ENCODE results near the gene CAMK4. TPM values are rescaled to one million over a fixed set of nuclear protein-coding genes. Genes with fewer than 3 reads are reported as not detected.

Gene CAMK4
- total RNA-seq, 1 donor from 2014 or later = 34.5 TPM

GRCh38 chr5:111384220-111384619, 160.0 kb downstream of the CAMK4 start:
- Mint-ChIP-seq H3K4me3 (ENCODE audit: unreplicated experiment) (no peak overlapping the region), H3K4me1 (ENCODE audit: unreplicated experiment) (peaks cover 4% of the 10 kb centered on the region), H3K36me3 (ENCODE audit: low read depth, unreplicated experiment) (no peaks in the 10 kb centered on the region), H3K27ac (ENCODE audit: unreplicated experiment) (no peak overlapping the region), H3K9me3 (ENCODE audit: unreplicated experiment) (no peaks in the 10 kb centered on the region), H3K27me3 (ENCODE audit: unreplicated experiment) (no peaks in the 10 kb centered on the region)
- DNase-seq (ENCODE audit: low spot score) = no peak
- no peak for TF ChIP-seq CTCF (IDR thresholded peaks at IDR 0.05; ENCODE audit: unreplicated experiment)

- H3K36me3 Mint-ChIP-seq (ENCODE audit: low read depth, unreplicated experiment) = no peaks in the 10 kb centered on the region
- no peaks in the 10 kb centered on the region for H3K27me3 Mint-ChIP-seq (ENCODE audit: unreplicated experiment)
- peaks cover 4% of the 10 kb centered on the region for H3K4me1 Mint-ChIP-seq (ENCODE audit: unreplicated experiment)
- H3K4me3 Mint-ChIP-seq (ENCODE audit: unreplicated experiment) = no peak overlapping the region
- no peaks in the 10 kb centered on the region for H3K9me3 Mint-ChIP-seq (ENCODE audit: unreplicated experiment)
- DNase-seq (ENCODE audit: low spot score) = no peak
- H3K27ac Mint-ChIP-seq (ENCODE audit: unreplicated experiment) = no peak overlapping the region
- TF ChIP-seq CTCF (IDR thresholded peaks at IDR 0.05; ENCODE audit: unreplicated experiment) = no peak
Observed at GRCh38 chr5:111385051-111385450, 160.9 kb downstream of the CAMK4 start.

DNA sequence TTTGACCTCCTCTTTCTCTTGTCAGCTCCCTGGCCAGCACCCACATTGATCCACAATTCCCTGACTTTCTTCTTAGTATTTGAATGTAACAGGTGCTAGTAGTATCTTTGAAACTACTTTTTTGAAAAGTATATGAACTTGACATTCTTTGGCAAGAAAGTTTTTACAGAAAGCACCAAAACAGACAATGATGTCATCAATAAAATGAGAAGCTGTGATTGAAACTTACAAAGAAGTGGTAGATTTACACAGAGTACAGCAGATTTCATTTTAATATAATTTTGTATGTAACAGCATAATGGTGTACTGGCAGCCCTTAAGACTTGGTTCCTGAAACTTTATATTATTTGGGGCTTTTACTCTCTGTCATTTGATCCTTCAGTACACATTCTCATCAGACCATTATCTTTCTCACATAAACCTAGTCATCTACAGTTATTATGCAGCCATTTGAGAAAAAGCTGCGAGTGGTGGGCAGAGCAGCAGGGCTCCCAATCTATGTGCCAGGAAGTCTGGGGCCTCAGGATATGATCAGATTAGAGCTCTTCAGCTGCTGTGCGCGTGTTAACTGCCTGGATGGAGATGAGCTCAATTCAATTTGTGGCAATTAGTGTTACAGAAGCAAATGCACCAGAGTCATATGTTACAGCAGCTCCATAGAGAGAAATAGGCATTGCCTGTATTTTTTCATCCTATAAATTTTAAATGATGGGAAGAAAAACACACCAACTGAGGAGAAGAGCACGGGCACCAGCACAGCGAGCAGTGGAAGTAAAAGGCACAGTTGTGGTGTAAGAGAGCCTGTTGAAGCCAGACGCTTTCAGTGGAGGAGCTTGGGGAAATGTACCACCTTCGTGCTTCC, 162.0 kb downstream of the CAMK4 start:
- TF ChIP-seq CTCF (IDR thresholded peaks at IDR 0.05; ENCODE audit: unreplicated experiment) = no peak
- no peaks in the 10 kb centered on the region for H3K27me3 Mint-ChIP-seq (ENCODE audit: unreplicated experiment)
- H3K27ac Mint-ChIP-seq (ENCODE audit: unreplicated experiment) = no peak overlapping the region
- H3K36me3 Mint-ChIP-seq (ENCODE audit: low read depth, unreplicated experiment) = no peaks in the 10 kb centered on the region
- peaks cover 4% of the 10 kb centered on the region for H3K4me1 Mint-ChIP-seq (ENCODE audit: unreplicated experiment)
- no peak overlapping the region for H3K4me3 Mint-ChIP-seq (ENCODE audit: unreplicated experiment)
- H3K9me3 Mint-ChIP-seq (ENCODE audit: unreplicated experiment) = no peaks in the 10 kb centered on the region
- DNase-seq (ENCODE audit: low spot score) = no peak

GRCh38 chr5:111386832-111387162, 162.6 kb downstream of the CAMK4 start:
- Mint-ChIP-seq H3K4me1 (ENCODE audit: unreplicated experiment) (peaks cover 4% of the 10 kb centered on the region), H3K4me3 (ENCODE audit: unreplicated experiment) (no peak overlapping the region), H3K27ac (ENCODE audit: unreplicated experiment) (no peak overlapping the region), H3K27me3 (ENCODE audit: unreplicated experiment) (no peaks in the 10 kb centered on the region), H3K36me3 (ENCODE audit: low read depth, unreplicated experiment) (no peaks in the 10 kb centered on the region), H3K9me3 (ENCODE audit: unreplicated experiment) (no peaks in the 10 kb centered on the region)
- no peak for TF ChIP-seq CTCF (IDR thresholded peaks at IDR 0.05; ENCODE audit: unreplicated experiment)
- DNase-seq (ENCODE audit: low spot score) = no peak

DNA sequence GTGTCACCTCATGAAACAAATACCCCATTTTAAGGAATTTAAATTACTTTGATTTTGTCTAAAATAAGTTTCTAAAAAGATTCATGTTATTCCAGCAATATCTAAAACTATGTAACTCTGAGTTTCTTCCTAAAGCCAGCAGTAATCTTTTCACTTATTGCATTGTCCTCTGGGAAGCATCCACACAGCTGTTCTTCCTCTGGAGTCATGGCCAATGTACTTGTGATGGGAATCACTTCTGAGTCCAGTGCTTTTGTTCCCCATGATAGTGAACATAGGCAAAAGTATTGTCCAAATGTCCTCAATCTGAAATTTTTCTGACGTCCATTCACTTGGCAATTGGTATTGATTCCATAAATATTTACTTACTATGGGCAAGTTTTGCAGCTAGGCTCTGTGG, 163.2 kb downstream of the CAMK4 start:
- Mint-ChIP-seq H3K27ac (ENCODE audit: unreplicated experiment) (no peak overlapping the region), H3K9me3 (ENCODE audit: unreplicated experiment) (no peaks in the 10 kb centered on the region), H3K4me1 (ENCODE audit: unreplicated experiment) (peaks cover 4% of the 10 kb centered on the region), H3K4me3 (ENCODE audit: unreplicated experiment) (no peak overlapping the region), H3K27me3 (ENCODE audit: unreplicated experiment) (no peaks in the 10 kb centered on the region), H3K36me3 (ENCODE audit: low read depth, unreplicated experiment) (no peaks in the 10 kb centered on the region)
- no peak for DNase-seq (ENCODE audit: low spot score)
- no peak for TF ChIP-seq CTCF (IDR thresholded peaks at IDR 0.05; ENCODE audit: unreplicated experiment)
